K562 (cell line): Measurements from ENCODE around the gene RXFP1. TPM values are rescaled to one million over a fixed set of nuclear protein-coding genes. Genes with fewer than 3 reads are reported as not detected.

Source experiments
- ATAC-seq: fragments of 200-7000 bp; cut with Tn5 transposase; 3 replicates; pipeline ENCODE4 v1.9.1; 2020; ENCODE audit warnings: moderate library complexity
- BruUV-seq: library from RNA; stranded (reverse); fragments of 400-500 nt; replicated peaks from 2 replicates; lab custom pipeline; 2021; lab: Mats Ljungman, UMichigan
- CTCF ChIA-PET: fragments of 300-600 bp; formaldehyde crosslinking; extraction: SDS; loops from one replicate; lab custom pipeline; 2021; ENCODE audit warnings: low intra/inter-chr PET ratio; lab: Yijun Ruan, JAX
- POLR2A ChIA-PET: fragments of 300-600, 350-650 bp; sonication (Branson Sonifier 250); formaldehyde crosslinking; extraction: SDS; loops from one replicate; lab custom pipeline; 2021; ENCODE audit warnings: antibody characterized with exemption, inconsistent platforms; lab: Yijun Ruan, JAX
- DNase-seq, 4 experiments: peaks; one replicate each; pipeline versions ENCODE4 v3.0.0 to v3.0.0-alpha.2; 2011 to 2018; ENCODE audit warnings: low spot score in 3 of 4, mixed read lengths in 3 of 4; ENCODE audit errors: extremely low read depth in 1 of 4
- FAIRE-seq: peaks from 2 replicates; lab custom pipeline; 2011; peaks lifted over from hg19 to GRCh38; lab: Jason Lieb, UNC
- H2AFZ ChIP-seq: 2 replicates; pipeline ENCODE4 v1.6.0; 2011; ENCODE audit warnings: low read depth, low read length, control low read depth, inconsistent platforms
- H3K27ac ChIP-seq: fragments of 200-600 bp; 3 replicates; pipeline ENCODE4 v1.8.0; 2011; ENCODE audit warnings: low read depth, mild to moderate bottlenecking, control low read depth, inconsistent platforms, low read length, moderate library complexity, mixed read lengths; ENCODE audit errors: extremely low read depth
- H3K27me3 ChIP-seq, 2 experiments: fragments of 300-600 bp in 1 of 2; 2 replicates in 1 of 2; 3 replicates in 1 of 2; pipeline versions ENCODE4 v1.6.0 to v1.8.0; 2011; ENCODE audit warnings: inconsistent platforms in 2 of 2, low read length in 2 of 2, mild to moderate bottlenecking in 1 of 2, mixed read lengths in 1 of 2, moderate library complexity in 1 of 2; ENCODE audit not compliant: control insufficient read depth in 2 of 2, insufficient read depth in 2 of 2
- H3K36me3 ChIP-seq: fragments of 300-600 bp; 3 replicates; pipeline ENCODE4 v1.8.0; 2011; ENCODE audit warnings: mild to moderate bottlenecking, low read length, inconsistent platforms; ENCODE audit not compliant: control insufficient read depth, insufficient read depth
- H3K4me1 ChIP-seq, 2 experiments: fragments of 200-600 bp in 1 of 2; replicated peaks in 1 of 2; 2 replicates in 1 of 2; 3 replicates in 1 of 2; pipeline versions ENCODE4 v1.5.1 to v1.8.0; 2011; ENCODE audit warnings: inconsistent platforms in 2 of 2, low read length in 2 of 2, mild to moderate bottlenecking in 1 of 2, mixed read lengths in 1 of 2, moderate library complexity in 1 of 2; ENCODE audit not compliant: control insufficient read depth in 2 of 2, insufficient read depth in 2 of 2
- H3K4me2 ChIP-seq: 2 replicates; pipeline ENCODE4 v1.6.1; 2011; ENCODE audit warnings: low read length, control low read depth, inconsistent platforms, mixed read lengths; ENCODE audit not compliant: insufficient read depth
- H3K4me3 ChIP-seq: fragments of 200-600 bp; sonication (generic), shearing (Covaris generic); 2 replicates; pipeline ENCODE4 v1.5.1; 2016; ENCODE audit warnings: control low read depth, inconsistent platforms
- H3K79me2 ChIP-seq: fragments of 200-600 bp; 3 replicates; pipeline ENCODE4 v1.8.0; 2011; ENCODE audit warnings: low read length, inconsistent platforms; ENCODE audit not compliant: control insufficient read depth, insufficient read depth
- H3K9ac ChIP-seq, 2 experiments: 2 replicates each; pipeline versions ENCODE4 v1.6.0 to v1.6.1; 2011; ENCODE audit warnings: low read depth in 2 of 2, low read length in 2 of 2, control low read depth in 1 of 2, inconsistent platforms in 1 of 2, mild to moderate bottlenecking in 1 of 2, mixed read lengths in 1 of 2; ENCODE audit not compliant: insufficient read depth in 1 of 2
- H3K9me1 ChIP-seq: one replicate; pipeline ENCODE4 v1.6.0; 2011; ENCODE audit warnings: inconsistent platforms, mild to moderate bottlenecking, low read length, moderate library complexity; ENCODE audit not compliant: control insufficient read depth, insufficient read depth
- H3K9me3 ChIP-seq: replicated peaks from 2 replicates; pipeline ENCODE4 v1.5.1; 2011; ENCODE audit warnings: low read depth, low read length, inconsistent platforms; ENCODE audit not compliant: control insufficient read depth, insufficient read depth
- H4K20me1 ChIP-seq: replicated peaks from 2 replicates; pipeline ENCODE4 v1.6.1; 2011; ENCODE audit warnings: low read length, inconsistent platforms, mixed read lengths; ENCODE audit not compliant: control insufficient read depth, insufficient read depth
- CXXC5 ChIP-seq: fragments of 250-450 bp; sonication (Bioruptor Pico); IDR thresholded peaks from 2 replicates; pipeline ENCODE4 v1.8.0; 2022; ENCODE audit warnings: inconsistent platforms, mild to moderate bottlenecking, moderate library complexity
- DDX20 ChIP-seq: fragments of 450-650 bp; IDR thresholded peaks from 2 replicates; pipeline ENCODE4 v1.6.1; 2016; ENCODE audit warnings: missing genetic modification characterization, low read depth, mild to moderate bottlenecking, missing compliant biosample characterization, moderate library complexity
- DPF2 ChIP-seq: fragments of 450-650 bp; IDR thresholded peaks from 2 replicates; pipeline ENCODE4 v1.6.1; 2016
- KDM5B ChIP-seq: fragments of 200-600 bp; sonication (generic); IDR thresholded peaks from 2 replicates; pipeline ENCODE4 v1.6.1; 2012; ENCODE audit warnings: low read depth, mild to moderate bottlenecking, moderate library complexity, low read length, control low read depth, inconsistent platforms; ENCODE audit not compliant: insufficient replicate concordance
- RBM34 ChIP-seq: fragments of 200-400 bp; formaldehyde crosslinking; IDR thresholded peaks from 2 replicates; pipeline ENCODE4 v1.6.1; 2018; ENCODE audit warnings: low read length, borderline replicate concordance; ENCODE audit not compliant: insufficient read depth
- SIN3B ChIP-seq: fragments of 450-650 bp; IDR thresholded peaks from 2 replicates; pipeline ENCODE4 v1.6.1; 2017; ENCODE audit warnings: low read depth, mild to moderate bottlenecking, moderate library complexity
- ZC3H11A ChIP-seq: IDR thresholded peaks from 2 replicates; pipeline ENCODE4 v1.6.1; 2012; ENCODE audit warnings: low read depth, low read length, improper control_type of control experiment
- ZFP91 ChIP-seq: sonication (generic); formaldehyde crosslinking; IDR thresholded peaks from 2 replicates; pipeline ENCODE4 v1.8.0; 2022; ENCODE audit warnings: mild to moderate bottlenecking, missing genetic modification reagents
- ZNF174 ChIP-seq: fragments of 250-450 bp; sonication (Bioruptor Pico); IDR thresholded peaks from 2 replicates; pipeline ENCODE4 v1.4.0; 2020; ENCODE audit warnings: mild to moderate bottlenecking
- ZNF282 ChIP-seq: sonication (generic); formaldehyde crosslinking; IDR thresholded peaks from 2 replicates; pipeline ENCODE4 v1.8.1; 2023; ENCODE audit warnings: missing genetic modification reagents
- ZNF518B ChIP-seq: fragments of 250-450 bp; sonication (Bioruptor Pico); IDR thresholded peaks from 2 replicates; pipeline ENCODE4 v1.5.0; 2021; ENCODE audit warnings: mild to moderate bottlenecking, moderate library complexity
- ZNF583 ChIP-seq: fragments of 250-450 bp; sonication (Bioruptor Pico); IDR thresholded peaks from 2 replicates; pipeline ENCODE4 v1.4.0; 2020
- ZNF586 ChIP-seq: fragments of 450-650 bp; formaldehyde crosslinking; conservative IDR thresholded peaks from 2 replicates; pipeline ENCODE4 v1.4.0; 2020; ENCODE audit warnings: mild to moderate bottlenecking, moderate library complexity
- WGBS: fragments of 100-300 bp; shearing (Covaris generic); methylation state at CpG from one replicate; pipeline ENCODE4 v1.1.6; 2016; ENCODE audit warnings: low coverage, mixed read lengths; ENCODE audit not compliant: insufficient coverage; ENCODE audit errors: missing lambda C conversion rate; 5-methylcytosine and 5-hydroxymethylcytosine counted together
- in situ Hi-C: fragments of 300-500 bp; cut with MboI; formaldehyde crosslinking; loops from 4 replicates; pipeline ENCODE4 v1.15.0; 2018; ENCODE audit warnings: inconsistent platforms, mixed read lengths
- intact Hi-C: fragments of 100-400 bp; cut with micrococcal nuclease; formaldehyde crosslinking; loops from 2 replicates; pipeline ENCODE4 v1.14.2; 2022
- polyA plus RNA-seq, 8 experiments: library from polyadenylated mRNA; depleted of rRNA in 4 of 8; stranded (reverse) in 5 of 8; unstranded in 3 of 8; fragments of >200 nt; fragmentation: Nextera tagmentation in 2 of 8; fragmentation: Illumina TruSeq in 1 of 8; extraction: Ambion mirVana in 2 of 8; extraction: Trizol in 1 of 8; gene quantifications; 2 replicates each; pipeline versions ENCODE4 v1.2.1 to v1.2.3, GENCODE V29; 2011 to 2014; ENCODE audit warnings: inconsistent platforms in 1 of 8, missing spikeins in 1 of 8
- total RNA-seq, 7 experiments: library from RNA; depleted of rRNA in 6 of 7; stranded (reverse); fragments of >200 nt in 6 of 7; fragmentation: Illumina TruSeq in 2 of 7; extraction: Trizol in 2 of 7; gene quantifications; 2 replicates each; pipeline versions ENCODE4 v1.2.1 to v1.2.3, GENCODE V29; 2011 to 2021; ENCODE audit warnings: low replicate concordance in 1 of 7
- TF ChIP-seq, protein P1 (sequence below): fragments of 450-650 bp; IDR thresholded peaks from 2 replicates; pipeline ENCODE4 v1.6.1; 2016; ENCODE audit warnings: missing biosample characterization, missing genetic modification characterization
- TF ChIP-seq, protein P2 (sequence below): sonication (generic); formaldehyde crosslinking; IDR thresholded peaks from 2 replicates; pipeline ENCODE4 v1.8.0; 2022; ENCODE audit warnings: missing genetic modification reagents, mild to moderate bottlenecking, borderline replicate concordance

Gene RXFP1
- total and polyA plus RNA-seq, 9 of the 15 experiments (the other 6 are each of a cell fraction or from before 2014, with no cell fraction given): 0.03 to 0.06 (median 0.04) TPM; not detected in 6

DNA sequence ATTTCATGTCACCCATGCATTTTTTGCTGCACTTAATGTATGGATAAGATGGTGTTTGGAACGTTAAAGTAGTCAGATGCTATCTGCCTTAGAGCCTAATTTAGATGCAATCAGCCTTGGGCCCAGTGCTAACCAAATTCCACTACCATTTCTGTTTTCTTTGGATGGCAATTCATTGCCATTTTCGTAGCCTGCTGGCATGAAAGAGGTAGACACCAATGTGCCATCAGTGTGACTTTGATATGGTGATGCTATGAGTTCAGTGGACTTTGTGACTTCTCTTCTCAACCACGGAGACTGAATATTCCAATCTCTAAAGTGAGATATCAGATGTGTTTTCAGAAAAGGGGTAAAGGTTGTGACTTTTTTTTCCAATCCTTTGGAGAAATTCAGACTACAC, 152.0 kb downstream of the RXFP1 start (continued):
- TF ChIP-seq, protein P1, sequence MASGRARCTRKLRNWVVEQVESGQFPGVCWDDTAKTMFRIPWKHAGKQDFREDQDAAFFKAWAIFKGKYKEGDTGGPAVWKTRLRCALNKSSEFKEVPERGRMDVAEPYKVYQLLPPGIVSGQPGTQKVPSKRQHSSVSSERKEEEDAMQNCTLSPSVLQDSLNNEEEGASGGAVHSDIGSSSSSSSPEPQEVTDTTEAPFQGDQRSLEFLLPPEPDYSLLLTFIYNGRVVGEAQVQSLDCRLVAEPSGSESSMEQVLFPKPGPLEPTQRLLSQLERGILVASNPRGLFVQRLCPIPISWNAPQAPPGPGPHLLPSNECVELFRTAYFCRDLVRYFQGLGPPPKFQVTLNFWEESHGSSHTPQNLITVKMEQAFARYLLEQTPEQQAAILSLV (tag): no peak

- no TSS peak for BruUV-seq
- 34% methylated on average over 5 of the region's 5 CpGs for WGBS
- Histone ChIP-seq H3K9me1 (no peaks in the 10 kb centered on the region), H3K9ac (no peak overlapping the region), H3K9me3 (no peaks in the 10 kb centered on the region), H3K27me3 (no peaks in the 10 kb centered on the region), H3K4me2 (no peak overlapping the region), H4K20me1 (no peaks in the 10 kb centered on the region), H3K4me1 (peaks cover 6 to 8% of the 10 kb centered on the region in 2 experiments; a peak in 4 of 5 replicates), H3K79me2 (peaks cover 19% of the 10 kb centered on the region), H3K4me3 (no peak overlapping the region), H3K36me3 (no peaks in the 10 kb centered on the region), H3K27ac (no peak overlapping the region), H2AFZ (no peak overlapping the region)
- ChIA-PET POLR2A (no interaction called here), CTCF (no interaction called here)
- intact Hi-C loops: no loop called here
- ATAC-seq: no peak
- no peak for DNase-seq
- in situ Hi-C loops: no loop called here
- no peak for FAIRE-seq
- no peak for TF ChIP-seq ZNF586 (CRISPR knock-in tag)
- no peak for TF ChIP-seq ZNF583 (CRISPR knock-in tag)
- no peak for TF ChIP-seq ZNF518B (CRISPR knock-in tag)
- no peak for TF ChIP-seq RBM34
- TF ChIP-seq, protein P2, sequence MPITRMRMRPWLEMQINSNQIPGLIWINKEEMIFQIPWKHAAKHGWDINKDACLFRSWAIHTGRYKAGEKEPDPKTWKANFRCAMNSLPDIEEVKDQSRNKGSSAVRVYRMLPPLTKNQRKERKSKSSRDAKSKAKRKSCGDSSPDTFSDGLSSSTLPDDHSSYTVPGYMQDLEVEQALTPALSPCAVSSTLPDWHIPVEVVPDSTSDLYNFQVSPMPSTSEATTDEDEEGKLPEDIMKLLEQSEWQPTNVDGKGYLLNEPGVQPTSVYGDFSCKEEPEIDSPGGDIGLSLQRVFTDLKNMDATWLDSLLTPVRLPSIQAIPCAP (CRISPR knock-in tag): no peak
- TF ChIP-seq DPF2: no peak
- no peak for TF ChIP-seq ZFP91 (CRISPR knock-in tag)
- TF ChIP-seq ZNF174 (CRISPR knock-in tag): no peak
- no peak for TF ChIP-seq KDM5B
- TF ChIP-seq ZC3H11A: no peak
- TF ChIP-seq DDX20 (tag): no peak
- no peak for TF ChIP-seq CXXC5 (CRISPR knock-in tag)
- TF ChIP-seq ZNF282 (CRISPR knock-in tag): no peak
- TF ChIP-seq SIN3B: no peak
Observed at GRCh38 chr4:158676076-158676475, 154.4 kb downstream of the RXFP1 start.
